OCI-LY7 (cell line): ENCODE results near the gene RNF144B.

ENCODE experiments used
- CTCF ChIP-seq: fragments of 200-600 bp; sonication (generic); conservative IDR thresholded peaks from 2 replicates; pipeline ENCODE4 v1.5.1; 2014; ENCODE audit warnings: mild to moderate bottlenecking, antibody characterized with exemption, low read length, moderate library complexity, mixed read lengths
- EZH2phosphoT487 ChIP-seq: fragments of 200-600 bp; sonication (generic); IDR thresholded peaks from 2 replicates; pipeline ENCODE4 v1.6.1; 2018; ENCODE audit warnings: low read depth, borderline replicate concordance, mild to moderate bottlenecking, mixed run types, antibody characterized with exemption, low read length, moderate library complexity, mixed read lengths

- TF ChIP-seq CTCF: no peak
- TF ChIP-seq EZH2phosphoT487: no peak
These were observed 15.5 kb upstream of the RNF144B start for GRCh38 chr6:18371656-18372055.
